AG04450 (cell line): ENCODE data around the gene FAM20A. TPM values are rescaled to one million over a fixed set of nuclear protein-coding genes. Genes with fewer than 3 reads are reported as not detected.

Source experiments
- CTCF ChIA-PET: fragments of 300-600, 350-600 bp; formaldehyde crosslinking; extraction: SDS; loops from one replicate; lab custom pipeline; 2022; ENCODE audit warnings: antibody characterized with exemption, inconsistent platforms; lab: Charles Lee
- POLR2A ChIA-PET: fragments of 350-600 bp; formaldehyde crosslinking; extraction: SDS; loops from one replicate; lab custom pipeline; 2021; ENCODE audit warnings: antibody characterized with exemption, inconsistent platforms; lab: Yijun Ruan, JAX
- DNase-seq: peaks from one replicate; pipeline ENCODE4 v3.0.0-alpha.2; 2011; ENCODE audit warnings: low read depth, low spot score
- H3K27ac ChIP-seq: one replicate; pipeline ENCODE4 v1.5.1; 2012; ENCODE audit warnings: low read depth, low read length, control low read depth
- H3K27me3 ChIP-seq: one replicate; pipeline ENCODE4 v1.6.0; 2012; ENCODE audit warnings: low read length; ENCODE audit not compliant: control insufficient read depth, insufficient read depth
- H3K4me3 ChIP-seq: 2 replicates; pipeline ENCODE4 v1.5.1; 2011; ENCODE audit warnings: mild to moderate bottlenecking, low read depth, low read length, control low read depth
- H3K9me3 ChIP-seq: 2 replicates; pipeline ENCODE4 v1.5.1; 2012; ENCODE audit warnings: low read length; ENCODE audit not compliant: control insufficient read depth, insufficient read depth
- CTCF ChIP-seq: IDR thresholded peaks from 2 replicates; pipeline ENCODE4 v1.5.1; 2011; ENCODE audit warnings: low read depth, low read length, control low read depth, inconsistent platforms
- polyA plus RNA-seq: library from polyadenylated mRNA; depleted of rRNA; stranded (reverse); fragments of >200 nt; gene quantifications from 2 replicates; pipeline ENCODE4 v1.2.3, GENCODE V29; 2011

FAM20A gene
- polyA plus RNA-seq, 1 experiment = not detected

- POLR2A ChIA-PET = no interaction called here
- Histone ChIP-seq H3K27me3 (peaks cover 15% of the 10 kb centered on the region), H3K9me3 (peaks cover 3% of the 10 kb centered on the region; the same call in 1 of the 2 replicates), H3K4me3 (no peak overlapping the region), H3K27ac (no peak overlapping the region)
- no peak for TF ChIP-seq CTCF
- CTCF ChIA-PET = no interaction called here
- no peak for DNase-seq
These were observed 5.5 kb upstream of the FAM20A start for GRCh38 chr17:68606451-68607307.

- H3K4me3 ChIP-seq = no peak overlapping the region
- DNase-seq = no peak
- no peak for TF ChIP-seq CTCF
- no peak overlapping the region for H3K27ac ChIP-seq
- peaks cover 20% of the 10 kb centered on the region for H3K27me3 ChIP-seq
- CTCF ChIA-PET = no interaction called here
- H3K9me3 ChIP-seq = peaks cover 3% of the 10 kb centered on the region
- POLR2A ChIA-PET = no interaction called here
These were observed 4.7 kb upstream of the FAM20A start for GRCh38 chr17:68605914-68606313.

GRCh38 chr17:68603656-68604055, 2.5 kb upstream of the FAM20A start:
- peaks cover 32% of the 10 kb centered on the region for H3K27me3 ChIP-seq
- ChIA-PET CTCF (interaction anchor here (1.0 kb wide), 1 partner anchor 11 kb away, joined by 5 read pairs; no protein-coding TSS in a partner anchor), POLR2A (no interaction called here)
- no peak overlapping the region for H3K27ac ChIP-seq
- no peak overlapping the region for H3K4me3 ChIP-seq
- H3K9me3 ChIP-seq = no peaks in the 10 kb centered on the region; the same call in 1 of the 2 replicates
- DNase-seq = no peak
- TF ChIP-seq CTCF = no peak

- POLR2A ChIA-PET = no interaction called here
- peaks cover 36% of the 10 kb centered on the region for H3K27me3 ChIP-seq
These were observed 1.9 kb upstream of the FAM20A start for GRCh38 chr17:68603027-68603426.

More at GRCh38 chr17:68603027-68603426, 1.9 kb upstream of the FAM20A start:
- Histone ChIP-seq H3K9me3 (no peaks in the 10 kb centered on the region; the same call in 1 of the 2 replicates), H3K27ac (no peak overlapping the region), H3K4me3 (no peak overlapping the region)
- no peak for DNase-seq
- CTCF ChIA-PET = interaction anchor here (1.0 kb wide), 1 partner anchor 11 kb away, joined by 5 read pairs; no protein-coding TSS in a partner anchor
- no peak for TF ChIP-seq CTCF
